ENCODE measurements around the gene AP1B1. TPM values are rescaled to one million over a fixed set of nuclear protein-coding genes. Genes with fewer than 3 reads are reported as not detected.

Gene AP1B1
- total and polyA plus RNA-seq, 2 donors (not counting 1 experiment from before 2014, with no cell fraction given) = 139 to 174 TPM

DNA sequence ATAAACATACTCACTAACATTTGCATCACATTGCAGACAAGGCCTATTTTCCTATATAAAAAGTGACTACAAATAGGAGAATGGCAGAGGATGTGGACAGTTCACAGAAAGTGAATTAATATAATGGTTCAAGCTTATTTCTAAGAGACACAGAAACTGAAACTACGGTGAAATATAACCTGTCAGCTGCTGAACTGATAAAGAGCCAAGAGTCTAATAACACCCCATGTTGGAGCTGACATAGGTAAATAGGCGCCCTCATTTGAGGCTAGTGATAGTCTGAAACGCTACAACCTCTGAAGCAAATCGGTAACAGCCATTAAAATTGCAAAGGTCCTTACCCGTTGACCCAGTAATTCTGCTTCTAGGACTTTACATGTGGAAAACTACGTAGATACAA lies 14.0 kb downstream of the AP1B1 start:
- peak overlapping the region; percentile 7 for H3K27ac Mint-ChIP-seq
- Histone ChIP-seq H3K27me3 (replicated peaks in 1 of 4; ENCODE audit: control extremely low read depth in 1 of 4, control insufficient read depth in 3 of 4, insufficient read depth in 4 of 4, low read length in 3 of 4) (no peaks in the 10 kb centered on the region), H3K27ac (ENCODE audit: low read length in 2 of 2) (no peak overlapping the region), H3K79me2 (ENCODE audit: control insufficient read depth, insufficient read depth, low read length) (peaks cover 98% of the 10 kb centered on the region), H3K4me3 (ENCODE audit: control extremely low read depth in 1 of 5, extremely low read depth in 1 of 5, insufficient read depth in 1 of 5, low read depth in 2 of 5, low read length in 4 of 5) (no peak overlapping the region), H3K9me3 (ENCODE audit: control extremely low read depth in 1 of 3, control insufficient read depth in 2 of 3, insufficient read depth in 1 of 3, low read length in 2 of 3) (peaks cover 0 to 3% (median 0%) of the 10 kb centered on the region in 3 donors), H3K9ac (ENCODE audit: low read length) (no peak overlapping the region), H4K20me1 (ENCODE audit: control insufficient read depth, insufficient read depth, low read length, poor library complexity, severe bottlenecking) (peaks cover 93% of the 10 kb centered on the region), H2AFZ (ENCODE audit: insufficient read depth, low read depth, low read length, poor library complexity, severe bottlenecking) (no peak overlapping the region), H3K36me3 (replicated peaks in 1 of 2; ENCODE audit: control extremely low read depth in 1 of 2, control insufficient read depth in 1 of 2, extremely low read depth in 1 of 2, insufficient read depth in 2 of 2, low read length in 1 of 2) (peaks cover 6 to 50% of the 10 kb centered on the region in 2 experiments), H3K4me1 (ENCODE audit: control insufficient read depth in 2 of 2, insufficient read depth in 2 of 2, low read length in 2 of 2) (peaks cover 27 to 29% of the 10 kb centered on the region in 2 donors), H3K4me2 (replicated peaks; ENCODE audit: low read depth, low read length, poor library complexity, severe bottlenecking) (no peak overlapping the region)
- ChIA-PET CTCF (interaction anchor here (3.2 kb wide), 1 partner anchor 11 kb away, joined by 12 read pairs; no protein-coding TSS in a partner anchor), POLR2A (interaction anchor here (1.7 kb wide), 1 partner anchor 12 kb away, joined by 9 read pairs; no protein-coding TSS in a partner anchor)
- TF ChIP-seq, protein P1, sequence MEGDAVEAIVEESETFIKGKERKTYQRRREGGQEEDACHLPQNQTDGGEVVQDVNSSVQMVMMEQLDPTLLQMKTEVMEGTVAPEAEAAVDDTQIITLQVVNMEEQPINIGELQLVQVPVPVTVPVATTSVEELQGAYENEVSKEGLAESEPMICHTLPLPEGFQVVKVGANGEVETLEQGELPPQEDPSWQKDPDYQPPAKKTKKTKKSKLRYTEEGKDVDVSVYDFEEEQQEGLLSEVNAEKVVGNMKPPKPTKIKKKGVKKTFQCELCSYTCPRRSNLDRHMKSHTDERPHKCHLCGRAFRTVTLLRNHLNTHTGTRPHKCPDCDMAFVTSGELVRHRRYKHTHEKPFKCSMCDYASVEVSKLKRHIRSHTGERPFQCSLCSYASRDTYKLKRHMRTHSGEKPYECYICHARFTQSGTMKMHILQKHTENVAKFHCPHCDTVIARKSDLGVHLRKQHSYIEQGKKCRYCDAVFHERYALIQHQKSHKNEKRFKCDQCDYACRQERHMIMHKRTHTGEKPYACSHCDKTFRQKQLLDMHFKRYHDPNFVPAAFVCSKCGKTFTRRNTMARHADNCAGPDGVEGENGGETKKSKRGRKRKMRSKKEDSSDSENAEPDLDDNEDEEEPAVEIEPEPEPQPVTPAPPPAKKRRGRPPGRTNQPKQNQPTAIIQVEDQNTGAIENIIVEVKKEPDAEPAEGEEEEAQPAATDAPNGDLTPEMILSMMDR (IDR thresholded peaks at IDR 0.05) = no peak
- TF ChIP-seq EZH2 (IDR thresholded peaks at IDR 0.05; ENCODE audit: borderline replicate concordance, insufficient read depth, low read depth, low read length, poor library complexity, severe bottlenecking) = no peak
- intact Hi-C loops (cut with micrococcal nuclease) = no loop called here
- peaks cover 68% of the 10 kb centered on the region for H3K4me1 Mint-ChIP-seq
- no peaks in the 10 kb centered on the region for H3K27me3 Mint-ChIP-seq
- H3K4me3 Mint-ChIP-seq = no peak overlapping the region
- 71% methylated on average over 4 of the region's 6 CpGs for WGBS (ENCODE audit: insufficient coverage)
- no peak for DNase-seq
- ATAC-seq (ENCODE audit: low read depth) = no peak
- H3K9me3 Mint-ChIP-seq (ENCODE audit: insufficient read depth) = no peaks in the 10 kb centered on the region

- intact Hi-C loops (cut with micrococcal nuclease) = no loop called here
- H4K20me1 ChIP-seq (ENCODE audit: control insufficient read depth, insufficient read depth, low read length, poor library complexity, severe bottlenecking) = peaks cover 71% of the 10 kb centered on the region
- 26% methylated on average over 2 of the region's 7 CpGs for WGBS (ENCODE audit: insufficient coverage)
- no peak for TF ChIP-seq EZH2 (IDR thresholded peaks at IDR 0.05; ENCODE audit: borderline replicate concordance, insufficient read depth, low read depth, low read length, poor library complexity, severe bottlenecking)
- TF ChIP-seq, protein P1 (IDR thresholded peaks at IDR 0.05) = no peak
- H3K9ac ChIP-seq (ENCODE audit: low read length) = no peak overlapping the region
- POLR2A ChIA-PET = interaction anchor here (0.6 to 1.3 kb wide), 4 partner anchors 11 to 444 kb away, joined by 4 to 5 read pairs (median 4); partner anchors contain the start of gene THOC5
- no peaks in the 10 kb centered on the region for H3K9me3 Mint-ChIP-seq (ENCODE audit: insufficient read depth)
- H3K27me3 Mint-ChIP-seq = no peaks in the 10 kb centered on the region
- H3K9me3 ChIP-seq (ENCODE audit: control extremely low read depth in 1 of 3, control insufficient read depth in 2 of 3, insufficient read depth in 1 of 3, low read length in 2 of 3) = peaks cover 0 to 3% (median 0%) of the 10 kb centered on the region in 3 donors
- peak overlapping the region; percentile 75 for H3K27ac Mint-ChIP-seq
- peak; percentile 63 for ATAC-seq (ENCODE audit: low read depth)
- H3K4me3 Mint-ChIP-seq = peak overlapping the region; percentile 49
- H3K27me3 ChIP-seq (replicated peaks in 1 of 4; ENCODE audit: control extremely low read depth in 1 of 4, control insufficient read depth in 3 of 4, insufficient read depth in 4 of 4, low read length in 3 of 4) = no peaks in the 10 kb centered on the region
- H2AFZ ChIP-seq (ENCODE audit: insufficient read depth, low read depth, low read length, poor library complexity, severe bottlenecking) = no peak overlapping the region
- H3K36me3 ChIP-seq (replicated peaks in 1 of 2; ENCODE audit: control extremely low read depth in 1 of 2, control insufficient read depth in 1 of 2, extremely low read depth in 1 of 2, insufficient read depth in 2 of 2, low read length in 1 of 2) = peaks cover 5 to 50% of the 10 kb centered on the region in 2 experiments
- H3K4me3 ChIP-seq (ENCODE audit: control extremely low read depth in 1 of 5, extremely low read depth in 1 of 5, insufficient read depth in 1 of 5, low read depth in 2 of 5, low read length in 4 of 5) = no peak overlapping the region
- no peak for DNase-seq
- H3K79me2 ChIP-seq (ENCODE audit: control insufficient read depth, insufficient read depth, low read length) = peaks cover 95% of the 10 kb centered on the region
- peaks cover 28 to 38% of the 10 kb centered on the region in 2 donors for H3K4me1 ChIP-seq (ENCODE audit: control insufficient read depth in 2 of 2, insufficient read depth in 2 of 2, low read length in 2 of 2)
- no peak overlapping the region for H3K27ac ChIP-seq (ENCODE audit: low read length in 2 of 2)
- peaks cover 67% of the 10 kb centered on the region for H3K4me1 Mint-ChIP-seq
- CTCF ChIA-PET = interaction anchor here (0.6 kb wide), 1 partner anchor 874 kb away, joined by 3 read pairs; no protein-coding TSS in a partner anchor
- H3K4me2 ChIP-seq (replicated peaks; ENCODE audit: low read depth, low read length, poor library complexity, severe bottlenecking) = peak overlapping the region; percentile 47
Observed at GRCh38 chr22:29370537-29370936, 17.8 kb downstream of the AP1B1 start.

Measured in B cell (primary cell).